AG09309 (cell line): ENCODE data around the gene RASSF4.
A peak's percentile ranks its signal among the peaks of the same experiment; 100 is the strongest.

Experiments
- DNase-seq: peaks from one replicate; pipeline ENCODE4 v3.0.0-alpha.2; 2010; ENCODE audit warnings: low read depth
- H3K4me3 ChIP-seq: 2 replicates; pipeline ENCODE4 v1.5.1; 2011; ENCODE audit warnings: mild to moderate bottlenecking, low read depth, low read length, moderate library complexity; ENCODE audit not compliant: control insufficient read depth
- TF ChIP-seq, protein P1 (sequence below): IDR thresholded peaks from 2 replicates; pipeline ENCODE4 v1.5.1; 2011; ENCODE audit warnings: mild to moderate bottlenecking, low read depth, low read length, inconsistent platforms; ENCODE audit not compliant: insufficient read depth, control insufficient read depth; ENCODE audit errors: missing control alignments

RASSF4 gene

DNA sequence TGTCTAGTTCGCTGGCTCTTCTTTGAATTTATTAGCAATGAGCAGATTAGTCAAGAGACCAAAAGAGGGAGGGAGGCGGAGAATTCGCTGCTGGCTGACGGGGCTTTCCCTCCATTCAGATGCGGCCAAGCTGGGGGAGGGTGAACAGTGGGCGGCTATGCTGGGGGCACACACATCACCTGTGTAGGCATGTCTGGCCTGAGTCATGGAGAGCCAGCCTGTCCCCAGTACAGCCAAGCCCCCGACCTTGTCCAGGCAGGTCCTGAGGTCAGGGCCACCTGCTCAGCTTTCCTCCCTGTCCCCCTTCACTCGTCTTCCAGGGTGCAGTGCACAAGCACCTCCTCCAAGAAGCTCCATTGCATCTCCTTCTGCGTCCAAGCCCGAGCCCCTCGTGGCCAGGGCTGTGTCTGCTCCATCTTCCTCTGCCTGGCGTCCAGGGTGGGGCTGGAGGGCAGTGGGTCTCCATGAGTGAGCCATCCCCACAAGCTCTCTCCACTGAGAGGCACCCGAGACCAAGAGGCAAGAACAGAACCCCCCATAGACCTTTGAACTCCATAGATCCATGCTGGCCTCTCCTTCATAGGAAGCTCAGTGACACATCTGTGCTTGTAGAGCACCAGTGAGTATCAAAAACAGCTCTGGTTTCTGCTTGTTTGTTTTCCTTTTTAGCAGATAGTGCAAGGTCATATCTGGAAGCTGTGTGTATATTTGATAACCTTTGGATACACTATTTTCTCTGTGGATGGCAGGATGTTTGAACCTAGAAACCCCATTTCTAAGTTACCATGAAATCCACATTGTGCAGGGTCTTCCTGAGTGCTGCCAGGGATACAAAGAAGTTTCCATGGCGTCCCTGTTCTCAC lies 20.9 kb downstream of the RASSF4 start:
- TF ChIP-seq, protein P1, sequence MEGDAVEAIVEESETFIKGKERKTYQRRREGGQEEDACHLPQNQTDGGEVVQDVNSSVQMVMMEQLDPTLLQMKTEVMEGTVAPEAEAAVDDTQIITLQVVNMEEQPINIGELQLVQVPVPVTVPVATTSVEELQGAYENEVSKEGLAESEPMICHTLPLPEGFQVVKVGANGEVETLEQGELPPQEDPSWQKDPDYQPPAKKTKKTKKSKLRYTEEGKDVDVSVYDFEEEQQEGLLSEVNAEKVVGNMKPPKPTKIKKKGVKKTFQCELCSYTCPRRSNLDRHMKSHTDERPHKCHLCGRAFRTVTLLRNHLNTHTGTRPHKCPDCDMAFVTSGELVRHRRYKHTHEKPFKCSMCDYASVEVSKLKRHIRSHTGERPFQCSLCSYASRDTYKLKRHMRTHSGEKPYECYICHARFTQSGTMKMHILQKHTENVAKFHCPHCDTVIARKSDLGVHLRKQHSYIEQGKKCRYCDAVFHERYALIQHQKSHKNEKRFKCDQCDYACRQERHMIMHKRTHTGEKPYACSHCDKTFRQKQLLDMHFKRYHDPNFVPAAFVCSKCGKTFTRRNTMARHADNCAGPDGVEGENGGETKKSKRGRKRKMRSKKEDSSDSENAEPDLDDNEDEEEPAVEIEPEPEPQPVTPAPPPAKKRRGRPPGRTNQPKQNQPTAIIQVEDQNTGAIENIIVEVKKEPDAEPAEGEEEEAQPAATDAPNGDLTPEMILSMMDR, result no peak
- H3K4me3 ChIP-seq, result no peak overlapping the region
- DNase-seq, result no peak

DNA sequence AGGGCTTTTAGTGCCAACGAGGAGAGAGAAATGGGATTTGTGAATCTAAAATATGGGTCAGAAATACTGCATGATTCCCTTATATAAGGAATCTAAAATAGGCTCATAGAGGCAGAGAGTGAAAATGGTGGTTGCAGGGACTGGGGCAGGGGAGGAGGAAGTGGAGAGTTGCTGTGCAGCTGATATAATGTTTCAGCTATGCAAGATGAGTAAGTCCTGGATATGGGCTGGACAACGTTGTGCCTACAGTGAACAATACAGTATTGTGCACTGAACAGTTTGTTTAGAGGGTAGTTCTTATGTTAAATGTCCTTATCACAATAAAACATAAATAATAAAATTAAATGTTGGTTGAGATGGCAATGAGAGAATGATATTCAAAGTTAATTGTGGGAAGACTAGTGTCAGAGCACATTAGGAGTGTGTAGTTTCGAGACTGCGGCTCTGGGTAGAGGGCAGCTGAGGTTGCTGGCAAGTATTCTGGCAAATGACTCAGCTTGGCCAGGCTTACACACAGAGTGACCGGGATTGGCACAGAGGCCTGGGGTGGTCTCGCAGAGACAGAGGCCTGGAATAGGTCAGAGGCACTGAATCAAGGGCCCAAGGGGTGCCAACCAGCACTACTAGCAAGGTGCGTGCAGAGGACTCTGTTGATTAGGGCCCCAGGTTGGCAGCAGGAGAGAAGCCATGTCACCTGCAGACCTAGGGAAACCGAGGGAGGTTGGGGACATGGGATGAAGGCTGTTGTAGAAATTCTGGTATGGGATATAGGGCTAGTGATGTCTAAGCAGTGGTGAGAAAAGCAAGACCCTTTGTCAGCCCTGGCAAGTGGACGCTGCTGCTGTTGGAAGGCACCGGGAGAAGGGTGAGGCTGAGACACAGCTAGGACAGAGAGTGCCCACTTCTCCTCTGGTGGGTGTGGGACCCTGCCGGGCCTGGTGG lies 21.8 kb downstream of the RASSF4 start:
- DNase-seq, result peak; percentile 66
- TF ChIP-seq, protein P1, result no peak

DNA sequence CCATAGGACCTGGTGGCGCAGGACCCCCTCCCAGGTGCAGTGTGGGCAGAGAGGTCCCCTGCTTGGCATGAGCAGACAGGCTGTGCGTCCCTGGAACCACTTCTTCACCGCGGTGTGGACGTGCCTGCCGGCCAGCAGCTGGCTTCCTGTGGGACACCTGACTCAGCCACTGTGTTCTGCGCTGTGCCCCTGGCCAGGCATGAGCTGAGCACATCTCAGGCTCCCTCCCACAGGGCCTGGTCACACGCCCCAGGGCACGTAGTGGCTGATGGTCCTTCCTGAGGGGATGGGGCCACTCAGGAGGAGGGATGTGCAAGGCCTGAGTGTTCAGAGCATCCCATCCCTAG lies 22.5 kb downstream of the RASSF4 start:
- no peak for DNase-seq
- H3K4me3 ChIP-seq, result no peak overlapping the region
- TF ChIP-seq, protein P1, result no peak

More for the DNA sequence above, 21.8 kb downstream of the RASSF4 start:
- H3K4me3 ChIP-seq, result no peak overlapping the region

DNA sequence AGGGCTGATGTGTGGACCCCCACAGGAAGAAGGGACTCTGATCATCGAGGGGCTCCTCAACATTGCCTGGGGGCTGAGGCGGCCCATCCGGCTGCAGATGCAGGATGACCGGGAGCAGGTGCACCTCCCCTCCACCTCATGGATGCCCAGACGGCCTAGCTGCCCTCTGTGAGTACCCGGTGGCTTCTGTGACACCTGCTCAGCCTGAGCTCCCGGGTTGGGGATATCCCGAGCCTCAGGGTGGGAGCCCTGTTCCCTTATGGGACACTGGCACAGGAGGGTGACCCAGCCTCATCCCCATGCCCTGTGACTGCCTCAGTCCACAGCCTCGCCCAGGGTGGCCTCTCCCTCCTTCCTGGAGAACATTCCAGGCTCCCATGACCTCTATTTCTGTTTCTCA lies 22.9 kb downstream of the RASSF4 start:
- no peak overlapping the region for H3K4me3 ChIP-seq
- no peak for DNase-seq
- TF ChIP-seq, protein P1, result no peak

DNA sequence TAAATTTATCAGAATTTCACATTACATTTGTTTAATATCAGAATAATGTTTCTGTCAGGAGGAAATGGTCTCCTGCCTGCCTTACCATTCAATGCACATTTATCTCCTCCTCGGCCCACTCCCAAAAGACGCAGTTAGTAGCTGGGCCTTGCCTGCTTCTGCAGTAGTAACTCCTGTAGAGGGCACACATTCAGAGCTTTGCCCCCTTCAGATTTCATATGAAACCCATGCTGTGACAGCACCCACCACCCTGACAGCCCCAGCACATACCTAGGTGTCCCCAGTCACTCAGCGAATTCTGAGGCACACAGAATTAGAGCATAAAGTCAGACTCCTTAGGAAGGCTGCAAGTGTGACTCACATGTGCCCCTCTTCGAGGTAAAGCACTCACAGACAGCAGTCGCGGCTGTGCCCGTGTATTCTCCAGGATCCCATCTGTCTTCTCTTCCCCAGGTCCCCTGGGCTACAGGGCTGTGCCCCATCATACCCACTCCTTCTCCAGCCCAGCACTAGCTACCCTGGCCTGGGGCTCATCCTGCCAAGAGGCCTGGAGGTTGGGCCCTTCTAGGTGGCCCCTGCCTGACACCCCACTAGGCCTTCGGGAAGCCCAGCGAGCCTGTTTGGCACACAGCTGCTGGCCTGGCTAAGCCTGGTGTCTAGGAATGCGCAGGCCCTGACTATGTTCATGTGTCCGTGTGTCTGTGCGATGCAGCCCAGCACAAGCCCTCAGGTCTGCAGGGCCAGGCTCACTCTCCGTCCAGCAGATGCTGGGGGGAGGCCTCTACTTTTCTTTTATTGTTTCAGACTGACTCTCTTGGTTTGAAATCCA lies 23.7 kb downstream of the RASSF4 start:
- DNase-seq, result no peak
- TF ChIP-seq, protein P1, result no peak
- H3K4me3 ChIP-seq, result no peak overlapping the region

DNA sequence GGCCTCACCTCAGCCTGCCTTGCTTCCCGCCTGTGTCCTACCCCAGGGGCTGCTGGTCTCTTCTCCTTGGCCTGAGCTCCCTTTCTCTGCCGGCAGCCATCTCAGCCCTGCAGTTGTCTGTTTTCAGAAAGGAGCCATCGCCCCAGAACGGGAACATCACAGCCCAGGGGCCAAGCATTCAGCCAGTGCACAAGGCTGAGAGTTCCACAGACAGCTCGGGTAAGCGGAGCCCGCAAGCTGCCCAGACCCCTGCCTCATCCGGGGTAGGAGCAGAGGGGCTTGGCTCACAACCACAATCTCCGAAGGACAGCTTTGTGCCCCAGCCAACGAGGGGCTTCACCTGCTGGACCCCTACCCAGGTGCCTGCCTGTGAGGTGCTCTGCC lies 24.3 kb downstream of the RASSF4 start:
- TF ChIP-seq, protein P1, result no peak
- DNase-seq, result no peak
- H3K4me3 ChIP-seq, result no peak overlapping the region
